Measurements from ENCODE around the gene LRRC4. TPM values are rescaled to one million over a fixed set of nuclear protein-coding genes. Genes with fewer than 3 reads are reported as not detected.

Gene LRRC4
- total RNA-seq (10 to 100 TPM; 10.2 to 12.5 TPM), polyA plus RNA-seq (ENCODE audit: insufficient read depth, low read depth, low replicate concordance) (17.0 TPM)
- long read RNA-seq, donor 1, partial matches to known transcripts = 0 of 1 reads
- long read RNA-seq, donor 1, other reads (novel, unspliced or antisense) = 0 of 1 reads
- long read RNA-seq, donor 2, partial matches to known transcripts = 0 of 3 reads
- long read RNA-seq, donor 2, other reads (novel, unspliced or antisense) = 0 of 3 reads

GRCh38 chr7:128030654-128031611 lies at the start of gene LRRC4:
Gene LRRC4 (minus strand): TSS chr7:128031437. CDS start chr7:128030640, 797 bp downstream.
- TF ChIP-seq POLR2A (IDR thresholded peaks at IDR 0.05) (no peak), CTCF (IDR thresholded peaks at IDR 0.05) (no peak)
- intact Hi-C loops (cut with DNase I; ENCODE audit: low total_unique reads) = no loop called here
- H3K4me1 ChIP-seq = peaks cover 11% of the 10 kb centered on the region
- peak within 1 kb of the TSS; percentile 31 to 72 for H3K27ac ChIP-seq
- H3K4me3 ChIP-seq = peak within 1 kb of the TSS; percentile 56 to 59
- H3K27me3 ChIP-seq = no peaks in the 10 kb centered on the region
- H3K9me3 ChIP-seq = no peaks in the 10 kb centered on the region
- 11 to 28% methylated on average over 21 to 79 of the region's 87 CpGs for WGBS, 2 donors
- DNase-seq = peak; percentile 48
- no peaks in the 10 kb centered on the region for H3K36me3 ChIP-seq (ENCODE audit: low read depth, missing control alignments)

GRCh38 chr7:128080169-128080568 lies 48.9 kb upstream of the LRRC4 start:
- H3K4me3 ChIP-seq = no peak overlapping the region
- intact Hi-C loops (cut with DNase I; ENCODE audit: low total_unique reads) = no loop called here
- no peaks in the 10 kb centered on the region for H3K27me3 ChIP-seq
- H3K27ac ChIP-seq = no peak overlapping the region
- WGBS, 2 donors = 95% methylated on average over 7 of the region's 7 CpGs
- H3K9me3 ChIP-seq = no peaks in the 10 kb centered on the region
- no peaks in the 10 kb centered on the region for H3K36me3 ChIP-seq (ENCODE audit: low read depth, missing control alignments)
- TF ChIP-seq CTCF (IDR thresholded peaks at IDR 0.05) (no peak), POLR2A (IDR thresholded peaks at IDR 0.05) (no peak)
- H3K4me1 ChIP-seq = peaks cover 5% of the 10 kb centered on the region
- DNase-seq = no peak

GRCh38 chr7:128078309-128078708 lies 47.1 kb upstream of the LRRC4 start:
- Histone ChIP-seq H3K4me1 (no peaks in the 10 kb centered on the region), H3K9me3 (no peaks in the 10 kb centered on the region), H3K27ac (no peak overlapping the region), H3K4me3 (no peak overlapping the region), H3K27me3 (no peaks in the 10 kb centered on the region), H3K36me3 (ENCODE audit: low read depth, missing control alignments) (no peaks in the 10 kb centered on the region)
- TF ChIP-seq CTCF (IDR thresholded peaks at IDR 0.05) (no peak), POLR2A (IDR thresholded peaks at IDR 0.05) (no peak)
- no peak for DNase-seq
- WGBS, 2 donors = 87 to 95% methylated on average over 3 of the region's 3 CpGs
- intact Hi-C loops (cut with DNase I; ENCODE audit: low total_unique reads) = no loop called here

GRCh38 chr7:128076796-128077271 lies 45.6 kb upstream of the LRRC4 start:
- 49% methylated on average over 7 of the region's 7 CpGs for WGBS, 2 donors
- Histone ChIP-seq H3K27ac (no peak overlapping the region), H3K4me3 (no peak overlapping the region), H3K4me1 (no peaks in the 10 kb centered on the region), H3K36me3 (ENCODE audit: low read depth, missing control alignments) (no peaks in the 10 kb centered on the region), H3K9me3 (no peaks in the 10 kb centered on the region), H3K27me3 (no peaks in the 10 kb centered on the region)
- DNase-seq = peak; percentile 62
- TF ChIP-seq CTCF (IDR thresholded peaks at IDR 0.05) (no peak), POLR2A (IDR thresholded peaks at IDR 0.05) (no peak)
- intact Hi-C loops (cut with DNase I; ENCODE audit: low total_unique reads) = no loop called here

Measured in testis (tissue), 5 donors.